GM20000 (cell line): ENCODE measurements around the gene ESPN.

Experiments used
- DNase-seq: peaks from one replicate; pipeline ENCODE4 v3.0.0; 2012; ENCODE audit warnings: low spot score
- TF ChIP-seq, protein P1 (sequence below): IDR thresholded peaks from 2 replicates; pipeline ENCODE4 v1.5.1; 2012; ENCODE audit warnings: mild to moderate bottlenecking, control low read depth; ENCODE audit errors: extremely low read depth, missing control alignments

Gene ESPN

GRCh38 chr1:6466751-6467150 is 42.2 kb downstream of the ESPN start:
- TF ChIP-seq, protein P1, sequence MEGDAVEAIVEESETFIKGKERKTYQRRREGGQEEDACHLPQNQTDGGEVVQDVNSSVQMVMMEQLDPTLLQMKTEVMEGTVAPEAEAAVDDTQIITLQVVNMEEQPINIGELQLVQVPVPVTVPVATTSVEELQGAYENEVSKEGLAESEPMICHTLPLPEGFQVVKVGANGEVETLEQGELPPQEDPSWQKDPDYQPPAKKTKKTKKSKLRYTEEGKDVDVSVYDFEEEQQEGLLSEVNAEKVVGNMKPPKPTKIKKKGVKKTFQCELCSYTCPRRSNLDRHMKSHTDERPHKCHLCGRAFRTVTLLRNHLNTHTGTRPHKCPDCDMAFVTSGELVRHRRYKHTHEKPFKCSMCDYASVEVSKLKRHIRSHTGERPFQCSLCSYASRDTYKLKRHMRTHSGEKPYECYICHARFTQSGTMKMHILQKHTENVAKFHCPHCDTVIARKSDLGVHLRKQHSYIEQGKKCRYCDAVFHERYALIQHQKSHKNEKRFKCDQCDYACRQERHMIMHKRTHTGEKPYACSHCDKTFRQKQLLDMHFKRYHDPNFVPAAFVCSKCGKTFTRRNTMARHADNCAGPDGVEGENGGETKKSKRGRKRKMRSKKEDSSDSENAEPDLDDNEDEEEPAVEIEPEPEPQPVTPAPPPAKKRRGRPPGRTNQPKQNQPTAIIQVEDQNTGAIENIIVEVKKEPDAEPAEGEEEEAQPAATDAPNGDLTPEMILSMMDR: no peak
- DNase-seq: no peak

DNA sequence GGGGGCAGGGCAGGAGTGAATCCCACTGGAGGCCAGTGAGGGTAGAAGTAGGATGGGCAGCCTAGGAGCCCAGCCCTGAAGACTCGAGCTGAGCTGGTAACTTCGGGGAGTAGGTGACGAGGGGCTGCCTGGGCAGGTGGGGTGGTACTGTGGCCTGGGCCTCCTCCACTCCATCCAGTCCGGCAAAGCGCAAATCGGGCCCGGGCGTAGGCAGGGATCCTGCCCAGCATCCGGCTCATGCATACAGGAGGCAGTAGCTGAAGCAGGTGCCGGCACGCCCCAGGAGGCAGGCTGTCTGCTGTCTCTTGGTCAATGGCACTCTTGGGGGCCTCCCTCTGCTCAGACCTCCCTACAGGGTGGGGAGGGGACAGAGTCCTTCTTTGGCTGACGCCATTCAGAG is 42.6 kb downstream of the ESPN start:
- TF ChIP-seq, protein P1: no peak
- DNase-seq: no peak

DNA sequence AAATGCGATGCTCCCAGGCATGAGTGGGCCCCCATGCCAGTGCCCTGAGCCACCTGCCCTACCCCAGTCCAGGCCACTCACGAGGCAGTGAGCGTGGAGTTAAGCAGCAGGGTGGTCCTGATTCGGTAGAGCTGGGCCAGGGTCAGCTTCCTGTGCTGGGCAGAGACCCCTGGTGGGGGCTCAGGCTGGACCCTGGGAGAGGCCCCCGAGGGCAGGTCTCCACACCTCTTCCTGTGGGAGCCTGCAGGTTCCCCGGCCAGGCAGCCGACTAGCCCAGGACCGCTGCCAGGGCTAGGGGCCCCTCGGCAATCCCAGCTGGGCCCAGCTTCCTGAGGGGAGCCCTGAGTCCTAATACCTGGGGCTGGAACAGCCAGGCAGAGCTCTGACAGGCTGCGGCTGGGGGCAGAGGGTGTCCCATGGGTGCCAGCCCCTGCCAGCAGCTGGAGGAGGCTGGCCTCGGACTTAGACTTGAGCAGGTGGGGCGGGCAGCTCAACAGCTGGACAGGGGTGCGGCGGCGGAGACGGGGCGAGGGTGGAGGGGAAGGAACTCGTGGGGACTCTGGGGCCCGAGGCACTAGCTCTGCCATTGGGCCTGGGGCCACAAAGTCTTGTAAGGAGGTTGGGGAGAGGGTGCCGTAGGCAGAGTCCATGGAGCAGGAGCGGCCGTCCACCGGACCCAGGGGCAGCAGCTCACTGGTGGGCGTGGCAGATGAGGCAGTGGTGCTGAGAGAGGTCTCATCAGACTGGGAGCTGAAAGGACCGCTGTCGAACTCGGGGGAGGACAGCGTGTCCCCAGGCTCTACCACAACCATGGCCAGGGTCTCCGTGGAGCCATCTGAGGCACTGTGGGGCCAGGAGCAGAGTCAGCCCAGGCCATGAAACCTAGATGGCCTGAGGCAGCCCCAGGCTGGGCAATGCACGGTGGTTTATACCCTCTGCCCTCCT is 43.4 kb downstream of the ESPN start:
- DNase-seq: no peak
- TF ChIP-seq, protein P1: no peak

- no peak for DNase-seq
- TF ChIP-seq, protein P1: no peak
These were observed 44.3 kb downstream of the ESPN start for GRCh38 chr1:6468729-6469461.

GRCh38 chr1:6470132-6471085 is 45.8 kb downstream of the ESPN start:
- no peak for DNase-seq
- TF ChIP-seq, protein P1: no peak

DNA sequence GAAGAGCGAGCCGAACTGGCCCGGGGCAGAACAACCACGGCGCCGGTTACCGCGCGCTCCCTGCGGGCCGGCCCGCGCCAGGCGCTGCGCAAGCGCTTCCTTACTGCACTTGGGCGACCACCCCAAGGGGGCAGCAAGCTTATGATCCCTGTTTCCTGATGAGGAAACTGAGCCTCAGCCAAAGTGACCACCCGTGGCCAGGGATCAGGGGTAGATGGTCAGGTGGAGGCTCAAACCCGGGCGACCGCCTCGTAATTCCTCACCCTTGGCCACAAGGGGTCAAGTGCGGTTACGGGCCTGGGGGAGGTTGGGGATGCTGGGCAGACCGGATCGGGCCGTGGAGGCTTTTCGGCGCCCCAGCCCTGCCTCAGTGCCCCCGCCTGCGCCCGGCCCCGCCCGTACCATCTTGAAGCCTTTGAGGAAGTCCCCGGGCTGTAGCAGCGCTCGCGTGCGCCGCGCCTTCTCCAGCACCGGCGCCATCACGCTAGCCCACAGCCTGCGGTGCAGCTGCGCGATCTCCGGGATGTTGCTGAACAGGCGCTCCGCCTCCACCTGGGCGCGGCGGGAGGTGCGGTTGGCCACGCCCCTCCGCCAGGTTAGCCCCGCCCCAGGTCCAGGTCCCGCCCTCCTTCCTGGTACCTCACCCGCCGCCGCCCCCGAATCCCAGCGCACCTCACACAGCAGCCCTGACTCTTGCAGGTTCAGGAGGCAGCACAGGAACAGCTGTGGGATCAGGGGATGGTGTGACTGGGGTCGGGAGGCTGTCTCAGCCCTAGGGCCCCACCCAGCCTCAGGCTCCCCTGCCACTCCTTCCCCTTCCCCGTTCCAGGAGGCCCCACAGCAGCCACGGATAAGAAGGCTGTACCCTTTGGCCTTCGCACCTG is 46.8 kb downstream of the ESPN start:
- TF ChIP-seq, protein P1: no peak
- no peak for DNase-seq
